Skeletal muscle satellite cell (primary cell): ENCODE data around the gene CEP57.
"Not testable (repeated sequence)": the region's sequence is repeated elsewhere in the genome, so short reads cannot be mapped to it uniquely, and the experiment has no call there.

Experiments
- H3K27me3 ChIP-seq: 2 replicates; pipeline ENCODE4 v1.7.0; 2013; ENCODE audit warnings: low read length; ENCODE audit not compliant: control insufficient read depth, insufficient read depth
- H3K36me3 ChIP-seq: 2 replicates; pipeline ENCODE4 v1.7.0; 2013; ENCODE audit warnings: mild to moderate bottlenecking, control low read depth, low read length; ENCODE audit not compliant: insufficient read depth
- H3K4me1 ChIP-seq: 2 replicates; pipeline ENCODE4 v1.7.0; 2013; ENCODE audit warnings: low read length; ENCODE audit not compliant: control insufficient read depth, insufficient read depth
- H3K4me2 ChIP-seq: 2 replicates; pipeline ENCODE4 v1.7.0; 2013; ENCODE audit warnings: mild to moderate bottlenecking, low read length
- H3K4me3 ChIP-seq: 2 replicates; pipeline ENCODE4 v1.7.0; 2013; ENCODE audit warnings: low read length
- H3K9ac ChIP-seq: 2 replicates; pipeline ENCODE4 v1.7.0; 2013; ENCODE audit warnings: mild to moderate bottlenecking, low read depth, low read length, moderate library complexity
- H3K9me3 ChIP-seq: replicated peaks from 2 replicates; pipeline ENCODE4 v1.7.0; 2013; ENCODE audit warnings: mild to moderate bottlenecking, control low read depth, low read length

Gene CEP57

DNA sequence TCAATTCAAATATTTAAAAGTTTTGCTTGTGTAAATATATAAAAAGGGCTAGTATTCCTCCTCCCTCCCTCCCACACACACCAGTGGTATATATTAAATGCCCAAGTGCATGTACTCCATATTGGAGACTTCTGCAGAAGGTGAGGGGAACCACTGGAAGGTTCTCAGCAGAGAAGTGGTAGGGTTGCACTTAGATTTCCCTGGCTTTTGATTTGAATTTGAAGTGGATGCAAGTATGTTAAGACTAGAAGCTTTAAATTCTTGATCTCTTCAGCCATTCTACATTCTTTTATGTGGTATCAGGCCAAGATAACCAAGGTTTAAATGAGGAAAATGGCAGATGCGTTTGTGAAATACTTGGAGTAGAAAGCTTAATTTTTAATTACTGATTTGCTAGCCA, 43.1 kb downstream of the CEP57 start:
- Histone ChIP-seq H3K4me1 (peaks cover 16% of the 10 kb centered on the region), H3K9ac (no peak overlapping the region), H3K27me3 (no peaks in the 10 kb centered on the region), H3K4me2 (no peak overlapping the region), H3K9me3 (no peaks in the 10 kb centered on the region), H3K36me3 (peaks cover 41% of the 10 kb centered on the region), H3K4me3 (no peak overlapping the region)

GRCh38 chr11:95835351-95835750, 45.1 kb downstream of the CEP57 start:
- H3K36me3 ChIP-seq, result peaks cover 45% of the 10 kb centered on the region
- H3K27me3 ChIP-seq, result no peaks in the 10 kb centered on the region
- H3K9ac ChIP-seq, result no peak overlapping the region
- H3K9me3 ChIP-seq, result no peaks in the 10 kb centered on the region
- peaks cover 16% of the 10 kb centered on the region for H3K4me1 ChIP-seq
- no peak overlapping the region for H3K4me3 ChIP-seq
- H3K4me2 ChIP-seq, result no peak overlapping the region

DNA sequence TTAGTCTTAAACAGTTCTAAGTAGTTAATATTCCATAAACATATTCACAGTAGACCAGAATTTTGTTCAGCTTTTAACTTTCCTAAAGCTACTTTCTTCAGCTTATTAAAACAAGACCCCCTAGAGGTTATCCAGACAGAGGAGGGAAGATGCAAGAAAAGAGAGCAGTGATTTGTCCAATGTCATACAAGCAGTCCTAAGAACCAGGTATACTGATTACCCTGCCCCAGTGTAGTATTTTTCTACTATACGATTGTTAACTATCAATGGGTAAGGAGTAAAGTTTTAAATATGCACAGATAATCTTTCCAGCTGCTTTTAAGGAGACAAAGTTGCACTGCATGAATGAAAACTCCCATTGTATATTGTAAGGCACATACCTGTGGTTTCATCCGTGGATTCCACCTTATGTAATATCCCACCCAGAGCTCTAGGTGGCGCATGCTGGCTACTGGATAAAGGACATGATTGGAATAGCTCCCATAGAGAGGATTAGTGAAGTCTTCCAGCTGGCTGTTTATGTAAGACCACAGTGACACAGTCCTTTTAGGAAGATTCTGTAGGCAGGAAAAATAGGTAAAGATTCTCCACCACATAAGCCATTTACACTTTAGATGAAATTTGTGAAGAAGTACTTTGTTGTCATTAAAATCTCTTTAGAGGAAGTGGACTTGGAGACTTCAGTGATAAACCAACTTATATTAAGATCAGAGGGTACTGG, 45.6 kb downstream of the CEP57 start:
- Histone ChIP-seq H3K4me3 (no peak overlapping the region), H3K36me3 (peaks cover 45% of the 10 kb centered on the region), H3K9ac (no peak overlapping the region), H3K4me1 (peaks cover 15% of the 10 kb centered on the region), H3K27me3 (no peaks in the 10 kb centered on the region), H3K4me2 (no peak overlapping the region), H3K9me3 (no peaks in the 10 kb centered on the region)

DNA sequence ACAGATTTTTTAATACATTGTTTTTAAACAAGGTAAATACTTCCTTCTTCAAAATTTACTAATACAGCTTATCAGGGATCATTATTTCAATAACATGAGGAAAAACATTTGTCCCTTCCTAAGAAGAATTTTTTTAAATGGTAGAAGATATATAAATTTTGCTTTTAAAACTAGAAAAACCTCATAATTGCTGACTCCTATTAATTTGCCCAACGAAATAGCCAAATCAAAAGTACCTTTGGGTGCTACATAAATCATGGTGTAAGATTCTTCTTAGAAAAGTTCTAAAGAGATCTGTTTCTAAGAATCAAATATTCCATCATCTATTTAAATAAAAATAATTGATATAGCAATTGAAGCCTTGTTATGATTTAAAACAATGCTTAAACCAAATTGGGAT, 54.9 kb downstream of the CEP57 start:
- Histone ChIP-seq H3K9me3 (no peaks in the 10 kb centered on the region), H3K4me1 (peaks cover 21% of the 10 kb centered on the region), H3K9ac (no peak overlapping the region), H3K4me3 (no peak overlapping the region), H3K36me3 (peaks cover 45% of the 10 kb centered on the region), H3K27me3 (no peaks in the 10 kb centered on the region), H3K4me2 (no peak overlapping the region)

DNA sequence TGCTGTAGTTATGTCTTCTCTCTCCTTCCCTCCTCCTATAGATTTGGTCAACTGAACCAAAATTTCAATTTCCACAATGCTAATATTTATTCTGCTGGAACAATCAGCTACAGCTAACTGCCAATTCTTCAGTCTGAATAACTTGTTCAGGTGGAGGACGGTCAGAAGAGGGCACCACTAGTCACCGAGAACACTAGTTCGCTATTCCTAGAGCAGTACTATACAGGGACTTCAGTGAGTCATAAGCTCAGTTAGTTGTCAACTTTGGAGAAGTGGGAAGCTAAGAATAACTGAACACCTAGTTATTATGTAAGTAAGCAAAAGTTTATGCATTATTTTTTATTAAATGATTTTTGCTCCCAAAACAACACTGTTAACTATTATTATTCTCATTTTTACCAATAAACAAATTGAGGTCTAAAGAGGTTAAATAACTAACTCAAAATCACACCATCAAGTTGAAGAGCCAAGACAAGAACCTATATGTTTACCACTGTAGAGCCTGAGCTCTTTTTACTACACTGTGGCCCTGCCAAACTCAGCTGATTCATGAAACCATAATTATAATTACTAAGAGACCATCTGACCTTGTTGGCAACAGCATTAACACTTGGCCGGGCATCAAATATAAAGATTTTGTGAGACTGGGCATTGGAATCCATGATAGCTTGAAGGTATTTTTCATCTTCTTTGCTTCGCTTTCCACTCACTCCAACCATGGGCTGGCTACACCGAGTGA, 59.0 kb downstream of the CEP57 start:
- peak overlapping the region; percentile 29 for H3K4me2 ChIP-seq

GRCh38 chr11:95850137-95850536, 59.8 kb downstream of the CEP57 start:
- no peak overlapping the region for H3K9ac ChIP-seq
- no peaks in the 10 kb centered on the region for H3K9me3 ChIP-seq
- H3K27me3 ChIP-seq, result no peaks in the 10 kb centered on the region
- H3K36me3 ChIP-seq, result peaks cover 39% of the 10 kb centered on the region
- H3K4me1 ChIP-seq, result peaks cover 28% of the 10 kb centered on the region
- no peak overlapping the region for H3K4me3 ChIP-seq
- H3K4me2 ChIP-seq, result peak overlapping the region; percentile 29

More for the DNA sequence above, 59.0 kb downstream of the CEP57 start:
- Histone ChIP-seq H3K4me3 (no peak overlapping the region), H3K9me3 (no peaks in the 10 kb centered on the region), H3K27me3 (no peaks in the 10 kb centered on the region), H3K9ac (no peak overlapping the region), H3K4me1 (peaks cover 28% of the 10 kb centered on the region), H3K36me3 (peaks cover 47% of the 10 kb centered on the region)

DNA sequence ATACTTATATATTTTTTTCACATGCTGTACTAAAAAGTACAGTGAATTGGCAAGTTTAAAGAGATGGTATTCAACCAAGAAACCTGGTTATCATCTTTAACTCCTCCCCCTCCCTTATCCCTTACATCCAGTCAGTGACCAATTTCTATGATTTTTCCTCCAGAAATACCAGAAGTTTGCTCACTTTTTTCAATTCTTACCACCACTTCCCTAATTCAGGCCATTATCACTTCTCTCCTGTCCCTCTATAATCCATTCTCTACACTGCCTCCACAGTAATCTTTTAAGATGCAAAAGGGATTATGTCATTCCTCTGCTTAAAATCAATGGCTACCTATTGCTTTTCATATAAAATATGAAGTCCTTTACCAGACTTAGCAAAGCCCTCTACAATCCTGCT, 62.8 kb downstream of the CEP57 start:
- peaks cover 25% of the 10 kb centered on the region for H3K36me3 ChIP-seq
- no peak overlapping the region for H3K4me2 ChIP-seq
- no peak overlapping the region for H3K9ac ChIP-seq

GRCh38 chr11:95853862-95854261, 63.6 kb downstream of the CEP57 start:
- Histone ChIP-seq H3K27me3 (no peaks in the 10 kb centered on the region), H3K36me3 (peaks cover 24% of the 10 kb centered on the region), H3K4me3 (no peak overlapping the region), H3K4me1 (peaks cover 19% of the 10 kb centered on the region), H3K9ac (no peak overlapping the region), H3K4me2 (no peak overlapping the region), H3K9me3 (no peaks in the 10 kb centered on the region)

More for the DNA sequence above, 62.8 kb downstream of the CEP57 start:
- Histone ChIP-seq H3K4me3 (no peak overlapping the region), H3K27me3 (no peaks in the 10 kb centered on the region), H3K4me1 (peaks cover 26% of the 10 kb centered on the region), H3K9me3 (no peaks in the 10 kb centered on the region)

GRCh38 chr11:95854362-95854761, 64.1 kb downstream of the CEP57 start:
- not testable (repeated sequence) for H3K9ac ChIP-seq, H3K27me3 ChIP-seq, H3K9me3 ChIP-seq, H3K4me2 ChIP-seq, H3K4me3 ChIP-seq
- Histone ChIP-seq H3K36me3 (peaks cover 26% of the 10 kb centered on the region), H3K4me1 (peaks cover 15% of the 10 kb centered on the region)

DNA sequence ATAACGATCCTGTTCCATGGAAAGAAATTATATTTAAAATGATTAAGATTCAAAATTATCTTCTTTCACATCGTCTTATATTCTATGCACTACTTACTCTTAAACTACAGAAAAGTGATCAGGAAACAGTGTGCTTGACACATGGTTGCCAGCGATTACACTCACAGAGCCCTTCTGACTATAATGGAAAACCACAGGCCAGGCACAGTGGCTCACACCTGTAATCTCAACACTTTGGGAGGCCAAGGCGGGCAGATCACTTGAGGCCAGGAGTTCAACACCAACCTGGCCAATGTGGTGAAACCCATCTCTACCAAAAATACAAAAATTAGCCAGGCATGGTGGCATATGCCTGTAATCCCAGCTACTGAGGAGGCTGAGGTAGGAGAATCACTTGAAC, 69.7 kb downstream of the CEP57 start:
- not testable (repeated sequence) for H3K9me3 ChIP-seq, H3K4me3 ChIP-seq, H3K4me2 ChIP-seq, H3K27me3 ChIP-seq, H3K9ac ChIP-seq
- H3K36me3 ChIP-seq, result peaks cover 19% of the 10 kb centered on the region
- peaks cover 27% of the 10 kb centered on the region for H3K4me1 ChIP-seq

GRCh38 chr11:95863486-95864140, 73.3 kb downstream of the CEP57 start:
- Histone ChIP-seq H3K4me1 (peaks cover 31% of the 10 kb centered on the region), H3K9me3 (no peaks in the 10 kb centered on the region), H3K36me3 (peaks cover 8% of the 10 kb centered on the region), H3K4me2 (peak overlapping the region; percentile 48), H3K4me3 (peak overlapping the region; percentile 9), H3K27me3 (no peaks in the 10 kb centered on the region), H3K9ac (peak overlapping the region; percentile 67)
